ENCODE data around the gene TENM3. TPM values are rescaled to one million over a fixed set of nuclear protein-coding genes. Genes with fewer than 3 reads are reported as not detected.

The TENM3 gene
- total RNA-seq, 1 donor from 2014 or later, result not detected

DNA sequence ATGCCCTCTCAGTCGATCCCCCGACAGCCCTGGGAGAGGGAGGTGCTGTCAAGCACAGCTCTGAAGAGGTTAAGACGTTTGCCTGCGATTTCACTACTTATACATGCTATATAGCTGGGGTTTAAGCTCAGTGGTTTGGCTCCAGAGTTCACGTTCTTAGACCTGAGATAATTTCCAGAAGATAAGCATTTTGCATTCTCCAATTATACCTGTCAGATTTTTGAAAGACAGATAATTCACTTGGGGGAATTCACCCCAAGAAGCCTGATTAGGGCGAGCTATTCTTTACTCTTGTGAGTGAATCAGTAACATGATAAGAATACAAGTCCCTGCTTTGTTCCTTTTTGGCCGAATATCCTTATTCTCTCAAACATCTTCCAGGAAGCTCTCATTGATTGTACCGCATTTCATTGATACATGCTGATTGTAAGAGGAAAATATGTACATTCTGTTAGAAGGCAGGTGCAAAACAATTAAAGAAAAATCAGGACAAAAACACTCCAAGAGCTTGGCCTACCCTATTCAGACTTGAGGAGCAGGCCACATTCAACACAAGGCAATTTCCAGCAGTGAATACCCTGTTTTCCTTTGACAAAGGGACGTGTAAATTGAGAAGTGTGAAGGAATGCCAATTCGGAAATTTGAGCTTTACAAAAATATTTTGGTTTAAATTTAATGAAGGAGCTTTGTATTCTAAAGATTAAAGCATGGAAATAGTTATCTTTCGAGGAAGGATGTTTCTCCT is 30.2 kb downstream of the TENM3 start:
- ATAC-seq (ENCODE audit: low read depth) (no peak), DNase-seq (no peak)
- Mint-ChIP-seq H3K4me3 (no peak overlapping the region), H3K36me3 (ENCODE audit: low read depth) (no peaks in the 10 kb centered on the region), H3K4me1 (no peaks in the 10 kb centered on the region), H3K27me3 (no peaks in the 10 kb centered on the region), H3K9me3 (peaks cover 4% of the 10 kb centered on the region), H3K27ac (no peak overlapping the region)
- CTCF ChIA-PET, result no interaction called here
- POLR2A ChIA-PET, result no interaction called here
- TF ChIP-seq, protein P1, sequence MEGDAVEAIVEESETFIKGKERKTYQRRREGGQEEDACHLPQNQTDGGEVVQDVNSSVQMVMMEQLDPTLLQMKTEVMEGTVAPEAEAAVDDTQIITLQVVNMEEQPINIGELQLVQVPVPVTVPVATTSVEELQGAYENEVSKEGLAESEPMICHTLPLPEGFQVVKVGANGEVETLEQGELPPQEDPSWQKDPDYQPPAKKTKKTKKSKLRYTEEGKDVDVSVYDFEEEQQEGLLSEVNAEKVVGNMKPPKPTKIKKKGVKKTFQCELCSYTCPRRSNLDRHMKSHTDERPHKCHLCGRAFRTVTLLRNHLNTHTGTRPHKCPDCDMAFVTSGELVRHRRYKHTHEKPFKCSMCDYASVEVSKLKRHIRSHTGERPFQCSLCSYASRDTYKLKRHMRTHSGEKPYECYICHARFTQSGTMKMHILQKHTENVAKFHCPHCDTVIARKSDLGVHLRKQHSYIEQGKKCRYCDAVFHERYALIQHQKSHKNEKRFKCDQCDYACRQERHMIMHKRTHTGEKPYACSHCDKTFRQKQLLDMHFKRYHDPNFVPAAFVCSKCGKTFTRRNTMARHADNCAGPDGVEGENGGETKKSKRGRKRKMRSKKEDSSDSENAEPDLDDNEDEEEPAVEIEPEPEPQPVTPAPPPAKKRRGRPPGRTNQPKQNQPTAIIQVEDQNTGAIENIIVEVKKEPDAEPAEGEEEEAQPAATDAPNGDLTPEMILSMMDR (IDR thresholded peaks at IDR 0.05), result no peak
- intact Hi-C loops (cut with micrococcal nuclease), result no loop called here

DNA sequence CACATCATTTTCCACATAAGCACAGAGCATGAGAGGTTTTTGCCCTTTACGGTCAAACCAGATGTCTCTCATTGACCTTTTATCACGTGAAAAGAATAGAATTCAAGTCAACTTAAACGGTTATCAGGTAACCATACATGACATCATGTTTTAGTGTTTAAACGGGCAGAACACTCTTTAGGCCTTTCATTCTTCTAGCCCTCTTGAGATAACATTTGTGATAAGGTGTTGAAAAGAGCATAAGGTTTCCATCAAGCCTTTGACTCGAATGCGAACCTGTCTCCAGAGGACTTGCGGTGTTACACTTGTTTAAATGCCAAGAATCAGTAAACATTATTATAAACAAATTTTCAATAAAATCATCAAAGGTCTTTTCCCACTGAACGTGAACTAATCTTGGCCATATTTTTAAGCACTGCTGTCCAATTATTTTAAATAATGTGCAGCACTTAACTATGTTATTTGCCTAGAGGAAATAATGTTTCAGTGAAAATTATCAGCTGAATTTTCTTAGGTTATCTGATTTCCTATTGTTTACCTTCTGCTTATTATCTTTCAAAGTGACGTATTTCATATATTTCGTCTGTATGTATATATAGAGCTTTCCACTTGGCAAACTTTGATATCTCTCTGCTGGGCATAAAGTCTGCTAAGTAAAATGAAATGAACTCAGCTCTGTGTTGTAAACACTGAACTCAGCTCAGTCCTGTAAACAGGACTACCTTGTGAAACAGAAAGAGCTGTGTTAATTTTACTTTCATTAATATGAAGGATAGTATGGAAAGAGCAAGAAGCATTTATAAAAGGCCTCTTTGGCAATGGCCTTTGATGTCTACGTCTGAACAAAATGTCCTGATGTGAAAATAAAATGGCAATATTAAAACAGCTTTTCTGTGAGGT is 33.3 kb downstream of the TENM3 start:
- DNase-seq, result no peak
- no peak for ATAC-seq (ENCODE audit: low read depth)
- CTCF ChIA-PET, result no interaction called here
- no peaks in the 10 kb centered on the region for H3K36me3 Mint-ChIP-seq (ENCODE audit: low read depth)
- TF ChIP-seq, protein P1 (IDR thresholded peaks at IDR 0.05), result no peak
- intact Hi-C loops (cut with micrococcal nuclease), result no loop called here
- POLR2A ChIA-PET, result no interaction called here
- H3K9me3 Mint-ChIP-seq, result peaks cover 2% of the 10 kb centered on the region
- no peaks in the 10 kb centered on the region for H3K4me1 Mint-ChIP-seq
- no peak overlapping the region for H3K27ac Mint-ChIP-seq
- no peak overlapping the region for H3K4me3 Mint-ChIP-seq
- no peaks in the 10 kb centered on the region for H3K27me3 Mint-ChIP-seq

DNA sequence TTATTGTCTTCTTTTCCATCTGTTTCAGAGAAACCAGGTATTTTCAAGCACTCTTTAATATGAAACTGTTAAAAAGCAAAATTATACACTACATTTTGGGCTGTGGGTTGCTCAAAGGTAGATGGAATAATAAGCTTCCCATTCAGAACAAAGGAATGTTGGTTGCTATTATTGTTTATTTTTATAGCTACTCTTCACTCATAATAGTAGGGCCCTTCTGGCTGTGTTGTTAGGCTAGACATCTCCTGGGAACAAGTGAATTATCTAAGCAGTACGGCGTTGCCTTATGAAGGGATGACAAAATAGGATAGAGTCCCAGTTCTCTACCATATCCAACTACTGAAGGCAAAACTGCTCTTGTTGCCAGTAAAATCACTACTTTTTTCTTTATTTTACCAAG is 34.2 kb downstream of the TENM3 start:
- ATAC-seq (ENCODE audit: low read depth), result no peak
- Mint-ChIP-seq H3K9me3 (peaks cover 2% of the 10 kb centered on the region), H3K27me3 (no peaks in the 10 kb centered on the region), H3K4me1 (no peaks in the 10 kb centered on the region), H3K4me3 (no peak overlapping the region), H3K36me3 (ENCODE audit: low read depth) (no peaks in the 10 kb centered on the region), H3K27ac (no peak overlapping the region)
- TF ChIP-seq, protein P1 (IDR thresholded peaks at IDR 0.05), result no peak
- POLR2A ChIA-PET, result no interaction called here
- CTCF ChIA-PET, result no interaction called here
- DNase-seq, result no peak
- intact Hi-C loops (cut with micrococcal nuclease), result no loop called here

DNA sequence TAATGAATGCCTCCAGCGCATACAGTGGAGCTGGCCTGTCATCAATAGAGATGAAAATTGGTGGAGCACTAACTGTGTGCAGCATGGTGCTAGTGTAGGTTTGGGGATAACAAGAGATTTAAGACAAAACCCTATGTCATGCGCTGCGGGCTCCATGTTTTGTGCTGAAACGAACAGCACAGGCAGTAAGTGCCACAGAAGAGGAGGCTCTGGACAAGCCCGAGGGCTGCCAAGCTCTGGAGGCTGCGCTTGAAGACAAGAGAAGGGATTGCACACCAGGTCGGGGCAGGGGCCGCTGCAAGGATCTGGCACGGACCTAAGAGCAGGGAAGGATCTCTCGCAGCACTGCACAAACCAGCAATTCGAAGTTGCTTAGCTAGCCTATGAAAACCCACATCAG is 35.5 kb downstream of the TENM3 start:
- no peak overlapping the region for H3K27ac Mint-ChIP-seq
- no peaks in the 10 kb centered on the region for H3K4me1 Mint-ChIP-seq
- CTCF ChIA-PET, result no interaction called here
- H3K9me3 Mint-ChIP-seq, result no peaks in the 10 kb centered on the region
- no peaks in the 10 kb centered on the region for H3K27me3 Mint-ChIP-seq
- no peak overlapping the region for H3K4me3 Mint-ChIP-seq
- DNase-seq, result no peak
- ATAC-seq (ENCODE audit: low read depth), result no peak
- intact Hi-C loops (cut with micrococcal nuclease), result no loop called here
- POLR2A ChIA-PET, result no interaction called here
- TF ChIP-seq, protein P1 (IDR thresholded peaks at IDR 0.05), result no peak
- no peaks in the 10 kb centered on the region for H3K36me3 Mint-ChIP-seq (ENCODE audit: low read depth)

DNA sequence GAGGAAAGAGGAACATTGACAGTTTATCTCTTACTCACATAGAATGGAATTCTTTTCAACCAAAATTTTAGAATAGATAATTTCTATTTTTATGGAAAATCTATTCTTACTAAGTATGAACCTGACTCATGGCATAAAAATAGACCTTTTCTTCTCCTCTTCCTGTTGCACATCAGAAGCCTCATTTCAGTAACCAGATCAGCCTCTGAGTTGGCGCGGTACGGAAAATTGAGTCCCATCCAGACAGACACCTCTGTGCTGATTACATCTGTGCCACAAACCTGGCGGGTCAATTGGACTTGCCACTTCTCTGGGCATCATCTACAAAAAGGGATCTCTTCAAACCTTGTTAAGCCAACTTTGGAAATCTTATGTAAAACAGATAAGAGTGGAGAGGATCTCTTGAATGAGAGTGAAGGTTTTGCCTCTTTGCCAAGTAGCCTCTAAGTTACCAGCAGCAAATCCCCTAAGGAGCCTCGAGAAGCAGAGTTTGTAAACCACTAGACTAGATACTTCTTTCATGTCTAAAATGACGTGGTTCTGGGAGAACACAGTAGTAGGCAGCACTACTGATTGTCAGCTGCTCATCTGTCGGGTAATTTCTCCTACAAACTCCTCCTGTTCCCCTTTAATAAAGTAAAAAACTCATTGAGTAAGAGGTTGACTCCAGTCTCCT is 37.4 kb downstream of the TENM3 start:
- Mint-ChIP-seq H3K4me1 (no peaks in the 10 kb centered on the region), H3K27ac (no peak overlapping the region), H3K36me3 (ENCODE audit: low read depth) (no peaks in the 10 kb centered on the region), H3K27me3 (no peaks in the 10 kb centered on the region), H3K4me3 (no peak overlapping the region), H3K9me3 (no peaks in the 10 kb centered on the region)
- CTCF ChIA-PET, result no interaction called here
- POLR2A ChIA-PET, result no interaction called here
- intact Hi-C loops (cut with micrococcal nuclease), result no loop called here
- ATAC-seq (ENCODE audit: low read depth) (no peak), DNase-seq (no peak)
- TF ChIP-seq, protein P1 (IDR thresholded peaks at IDR 0.05), result no peak
